Osteocyte (in vitro differentiated cells): Measurements from ENCODE around the gene TBX4. TPM values are rescaled to one million over a fixed set of nuclear protein-coding genes. Genes with fewer than 3 reads are reported as not detected.

Experiments used
- DNase-seq: peaks from one replicate; pipeline ENCODE4 v3.0.0; 2021; ENCODE audit warnings: mixed read lengths; ENCODE audit not compliant: unreplicated experiment; ENCODE audit errors: extremely low spot score
- H3K27ac Mint-ChIP-seq: one replicate; pipeline ENCODE4 v1.8.0; 2021; ENCODE audit warnings: mild to moderate bottlenecking, mixed read lengths; ENCODE audit not compliant: unreplicated experiment
- H3K27me3 Mint-ChIP-seq: one replicate; pipeline ENCODE4 v1.8.0; 2021; ENCODE audit warnings: mixed read lengths; ENCODE audit not compliant: unreplicated experiment
- H3K36me3 Mint-ChIP-seq: one replicate; pipeline ENCODE4 v1.8.0; 2021; ENCODE audit warnings: mixed read lengths; ENCODE audit not compliant: unreplicated experiment
- H3K4me1 Mint-ChIP-seq: one replicate; pipeline ENCODE4 v1.8.0; 2021; ENCODE audit warnings: mixed read lengths; ENCODE audit not compliant: unreplicated experiment
- H3K4me3 Mint-ChIP-seq: one replicate; pipeline ENCODE4 v1.8.0; 2021; ENCODE audit warnings: mild to moderate bottlenecking, moderate library complexity, mixed read lengths; ENCODE audit not compliant: unreplicated experiment
- H3K9me3 Mint-ChIP-seq: one replicate; pipeline ENCODE4 v1.8.0; 2021; ENCODE audit warnings: mixed read lengths; ENCODE audit not compliant: unreplicated experiment
- CTCF ChIP-seq: fragments of 200-600 bp; sonication (generic); IDR thresholded peaks from 2 replicates; pipeline ENCODE4 v1.5.0; 2021; ENCODE audit warnings: antibody characterized with exemption, mild to moderate bottlenecking, moderate library complexity
- total RNA-seq: library from RNA; stranded (reverse); gene quantifications from 2 replicates; pipeline ENCODE4 v1.2.1, GENCODE V29; 2021

The TBX4 gene
- total RNA-seq, 1 donor from 2014 or later = not detected

GRCh38 chr17:61442136-61442775, 10.0 kb upstream of the TBX4 start:
- TF ChIP-seq CTCF = no peak
- no peak overlapping the region for H3K27ac Mint-ChIP-seq
- no peaks in the 10 kb centered on the region for H3K4me1 Mint-ChIP-seq
- peaks cover 7% of the 10 kb centered on the region for H3K9me3 Mint-ChIP-seq
- H3K27me3 Mint-ChIP-seq = peaks cover 43% of the 10 kb centered on the region
- H3K36me3 Mint-ChIP-seq = peaks cover 3% of the 10 kb centered on the region
- peak; percentile 4 for DNase-seq
- no peak overlapping the region for H3K4me3 Mint-ChIP-seq

GRCh38 chr17:61442878-61443474, 9.2 kb upstream of the TBX4 start:
- Mint-ChIP-seq H3K4me3 (no peak overlapping the region), H3K27ac (no peak overlapping the region), H3K27me3 (peaks cover 42% of the 10 kb centered on the region), H3K36me3 (no peaks in the 10 kb centered on the region), H3K4me1 (no peaks in the 10 kb centered on the region), H3K9me3 (peaks cover 4% of the 10 kb centered on the region)
- peak; percentile 80 for DNase-seq
- TF ChIP-seq CTCF = no peak

- DNase-seq = peak; percentile 62
- H3K36me3 Mint-ChIP-seq = no peaks in the 10 kb centered on the region
- H3K27me3 Mint-ChIP-seq = peaks cover 39% of the 10 kb centered on the region
- H3K9me3 Mint-ChIP-seq = peaks cover 4% of the 10 kb centered on the region
- no peak overlapping the region for H3K4me3 Mint-ChIP-seq
- TF ChIP-seq CTCF = no peak
- H3K4me1 Mint-ChIP-seq = no peaks in the 10 kb centered on the region
- no peak overlapping the region for H3K27ac Mint-ChIP-seq
These were observed 8.7 kb upstream of the TBX4 start for GRCh38 chr17:61443475-61443882.

DNA sequence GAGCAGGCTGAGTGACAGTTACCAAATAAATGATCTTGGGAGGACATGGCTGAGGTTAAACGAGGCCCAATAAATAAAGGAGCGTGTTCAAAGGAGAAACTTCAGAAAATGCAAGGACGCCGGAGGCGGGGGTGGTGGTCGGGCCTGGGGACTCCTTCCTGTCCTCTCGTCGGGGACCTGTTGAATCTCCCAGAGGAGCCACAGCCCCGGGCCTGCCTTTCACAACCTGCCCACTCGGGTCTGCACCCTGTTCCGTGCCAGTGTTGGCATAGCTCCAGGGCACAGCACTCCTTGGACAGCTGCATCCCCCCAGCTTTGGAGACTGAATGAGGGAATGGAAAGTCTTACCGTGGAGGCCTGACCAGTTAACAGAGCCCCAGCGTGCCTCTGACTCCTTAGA, 8.1 kb upstream of the TBX4 start:
- Mint-ChIP-seq H3K4me1 (no peaks in the 10 kb centered on the region), H3K36me3 (no peaks in the 10 kb centered on the region), H3K27me3 (peaks cover 36% of the 10 kb centered on the region), H3K9me3 (peaks cover 2% of the 10 kb centered on the region), H3K27ac (no peak overlapping the region), H3K4me3 (no peak overlapping the region)
- TF ChIP-seq CTCF = no peak
- DNase-seq = peak; percentile 75

GRCh38 chr17:61444831-61445230, 7.4 kb upstream of the TBX4 start:
- H3K27me3 Mint-ChIP-seq = peaks cover 33% of the 10 kb centered on the region

More at GRCh38 chr17:61444831-61445230, 7.4 kb upstream of the TBX4 start:
- no peak overlapping the region for H3K27ac Mint-ChIP-seq
- H3K4me1 Mint-ChIP-seq = no peaks in the 10 kb centered on the region
- H3K36me3 Mint-ChIP-seq = no peaks in the 10 kb centered on the region
- no peak for TF ChIP-seq CTCF
- H3K4me3 Mint-ChIP-seq = no peak overlapping the region
- H3K9me3 Mint-ChIP-seq = no peaks in the 10 kb centered on the region
- DNase-seq = no peak
